Right lobe of liver (tissue), 6 donors: ENCODE results near the gene PDXP. TPM values are rescaled to one million over a fixed set of nuclear protein-coding genes. Genes with fewer than 3 reads are reported as not detected.

Source experiments
- ATAC-seq, 4 donors: fragments of 200-7000 bp; cut with Tn5 transposase; one replicate each; pipeline ENCODE4 v1.9.1; 2020; ENCODE audit warnings: mild to moderate bottlenecking in 4 of 4, moderate library complexity in 4 of 4
- DNase-seq, 3 donors: peaks; one replicate each; pipeline ENCODE4 v3.0.0-alpha.2; 2020
- H3K27ac ChIP-seq, 3 donors: fragments of 200-600 bp; one replicate each; pipeline ENCODE4 v1.8.0; 2022
- H3K27me3 ChIP-seq, 2 donors: fragments of 200-600 bp; one replicate each; pipeline ENCODE4 v1.8.0; 2022
- H3K36me3 ChIP-seq, 4 donors: fragments of 200-600 bp; sonication (generic) in 1 of 4; one replicate each; pipeline versions ENCODE4 v1.5.1 to v1.8.0; 2017 to 2022; ENCODE audit warnings: control low read depth in 1 of 4
- H3K4me1 ChIP-seq, 4 donors: fragments of 200-600 bp; sonication (generic) in 1 of 4; one replicate each; pipeline versions ENCODE4 v1.5.1 to v1.8.0; 2017 to 2022; ENCODE audit warnings: control low read depth in 1 of 4
- H3K4me3 ChIP-seq, 3 donors: fragments of 200-600 bp; one replicate each; pipeline ENCODE4 v1.8.0; 2022
- H3K9me3 ChIP-seq, 4 donors: fragments of 200-600 bp; sonication (generic) in 1 of 4; one replicate each; pipeline versions ENCODE4 v1.5.1 to v1.8.0; 2017 to 2022; ENCODE audit warnings: control low read depth in 1 of 4
- CTCF ChIP-seq, 4 donors: fragments of 200-600 bp in 3 of 4; fragments of 450-650 bp in 1 of 4; IDR thresholded peaks; one replicate each; pipeline versions ENCODE4 v1.5.1 to v1.8.0; 2016 to 2022; ENCODE audit warnings: antibody characterized with exemption in 4 of 4, mild to moderate bottlenecking in 2 of 4
- POLR2A ChIP-seq: fragments of 450-650 bp; IDR thresholded peaks from one replicate; pipeline ENCODE4 v1.6.1; 2017; ENCODE audit warnings: antibody characterized with exemption, mild to moderate bottlenecking
- WGBS: methylation state at CpG from one replicate; pipeline ENCODE4 v1.1.6; 2018; ENCODE audit warnings: low coverage, low lambda C conversion rate; ENCODE audit not compliant: insufficient coverage; ENCODE audit errors: missing lambda C conversion rate; 5-methylcytosine and 5-hydroxymethylcytosine counted together
- intact Hi-C, 2 donors: fragments of 100-400 bp; cut with DNase I; formaldehyde crosslinking; loops; one replicate each; pipeline versions ENCODE4 v1.11.2 to v1.14.1; 2022
- total RNA-seq, 6 experiments: library from RNA; depleted of rRNA in 2 of 6; stranded (reverse); fragments of >200 nt in 2 of 6; fragmentation: NEBNext Ultra II Directional in 3 of 6; extraction: Animal tissue kit (Norgen Biotek cat#: 25700) in 3 of 6; gene quantifications; one replicate each; pipeline versions ENCODE4 v1.1.0 to v1.2.4, GENCODE V29; 2016 to 2023
- donor health status: DM: no; HTN: yes; CAD: no.
- donor health status: DM: no; HTN: no; CAD: no.
- donor health status: DM: no; HTN: no; CAD: no.
- donor health status: DM: no; HTN: yes; CAD: no.
- donor health status: DM: no; HTN: yes; CAD: no.

The PDXP gene
- total RNA-seq, 6 experiments from 2014 or later, result 15.7 to 63.4 (median 34.4) TPM

- intact Hi-C loops, result no loop called here
- Histone ChIP-seq H3K36me3 (peaks cover 0 to 5% (median 1%) of the 10 kb centered on the region in 4 donors), H3K9me3 (no peaks in the 10 kb centered on the region), H3K27me3 (no peaks in the 10 kb centered on the region), H3K4me3 (no peak overlapping the region), H3K27ac (peak overlapping the region; percentile 28 to 82 (median 70)), H3K4me1 (peaks cover 0 to 38% (median 16%) of the 10 kb centered on the region in 4 donors)
- peak in 1 of 3 donors; percentile 19 for DNase-seq
- ATAC-seq, result peak in 1 of 4 donors; percentile 3
- 42% methylated on average over 5 of the region's 11 CpGs for WGBS
- TF ChIP-seq POLR2A, result no peak
- TF ChIP-seq CTCF (IDR thresholded peaks at IDR 0.05), result no peak
Observed at GRCh38 chr22:37633089-37633624, 25.4 kb upstream of the PDXP start.

GRCh38 chr22:37633625-37634416, 24.7 kb upstream of the PDXP start:
- Histone ChIP-seq H3K4me1 (peaks cover 0 to 38% (median 16%) of the 10 kb centered on the region in 4 donors), H3K36me3 (peaks cover 0 to 5% (median 1%) of the 10 kb centered on the region in 4 donors), H3K27me3 (no peaks in the 10 kb centered on the region), H3K4me3 (no peak overlapping the region), H3K27ac (peak overlapping the region; percentile 28 to 82 (median 70)), H3K9me3 (no peaks in the 10 kb centered on the region)
- 4% methylated on average over 5 of the region's 24 CpGs for WGBS
- intact Hi-C loops, result no loop called here
- DNase-seq (peak; percentile 75 to 88 (median 87)), ATAC-seq (peak; percentile 65 to 80 (median 74))
- TF ChIP-seq CTCF (IDR thresholded peaks at IDR 0.05) (peak in 1 of 4 donors; percentile 12), POLR2A (no peak)

GRCh38 chr22:37634417-37634924, 24.1 kb upstream of the PDXP start:
- intact Hi-C loops, result no loop called here
- Histone ChIP-seq H3K4me3 (no peak overlapping the region), H3K27me3 (no peaks in the 10 kb centered on the region), H3K27ac (peak overlapping the region in 2 of 3 donors; percentile 70 to 82), H3K4me1 (peaks cover 0 to 43% (median 16%) of the 10 kb centered on the region in 4 donors), H3K36me3 (peaks cover 0 to 5% (median under 1%) of the 10 kb centered on the region in 4 donors), H3K9me3 (no peaks in the 10 kb centered on the region)
- 80% methylated on average over 1 of the region's 8 CpGs for WGBS
- DNase-seq (peak in 1 of 3 donors; percentile 39), ATAC-seq (no peak)
- no peak for TF ChIP-seq POLR2A
- TF ChIP-seq CTCF (IDR thresholded peaks at IDR 0.05), result no peak

- 96% methylated on average over 4 of the region's 7 CpGs for WGBS
- DNase-seq, result no peak
- H3K4me3 ChIP-seq, result no peak overlapping the region
- H3K4me1 ChIP-seq, result peaks cover 0 to 48% (median 16%) of the 10 kb centered on the region in 4 donors
- ATAC-seq, result no peak
- no peak overlapping the region for H3K27ac ChIP-seq
- intact Hi-C loops, result no loop called here
- no peak for TF ChIP-seq POLR2A
- TF ChIP-seq CTCF (IDR thresholded peaks at IDR 0.05), result no peak
- H3K27me3 ChIP-seq, result no peaks in the 10 kb centered on the region
- no peaks in the 10 kb centered on the region for H3K9me3 ChIP-seq
- peaks cover 0 to 3% (median 0%) of the 10 kb centered on the region in 4 donors for H3K36me3 ChIP-seq
Observed at GRCh38 chr22:37635157-37635556, 23.4 kb upstream of the PDXP start.
